ENCODE results near the gene FAM98B.

Gene FAM98B

DNA sequence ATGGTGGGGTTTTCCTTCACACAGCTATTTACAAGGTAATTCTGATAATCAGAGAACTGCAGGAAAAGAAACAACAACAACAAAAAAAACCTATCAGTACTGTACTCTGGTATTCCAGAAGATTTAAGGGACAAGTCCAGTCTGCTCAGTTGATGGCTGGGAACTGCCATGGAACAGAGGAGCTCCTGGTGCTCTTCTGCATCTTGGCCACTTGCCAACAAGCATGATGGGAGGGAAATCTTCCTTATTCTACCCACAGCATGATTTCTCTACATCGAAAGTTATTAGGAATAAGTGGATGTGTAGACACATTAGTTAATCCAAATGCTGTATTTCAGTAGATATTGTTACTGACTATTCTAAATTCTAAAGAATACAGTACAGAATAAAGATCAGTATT lies 59.0 kb downstream of the FAM98B start:
- H3K27me3 ChIP-seq (ENCODE audit: control insufficient read depth, insufficient read depth, low read length), result no peaks in the 10 kb centered on the region
- no peak overlapping the region for H3K9ac ChIP-seq (ENCODE audit: low read length)
- no peaks in the 10 kb centered on the region for H3K36me3 ChIP-seq (ENCODE audit: control insufficient read depth, low read depth, low read length)
- no peak overlapping the region for H3K27ac ChIP-seq (ENCODE audit: low read length)
- no peaks in the 10 kb centered on the region for H3K9me3 ChIP-seq (ENCODE audit: control insufficient read depth, low read depth, low read length)
- no peak overlapping the region for H3K4me3 ChIP-seq (ENCODE audit: low read length)
- peaks cover 29% of the 10 kb centered on the region for H3K4me1 ChIP-seq (ENCODE audit: control insufficient read depth, low read depth, low read length)

- H3K9me3 ChIP-seq (ENCODE audit: control insufficient read depth, low read depth, low read length), result no peaks in the 10 kb centered on the region
- no peaks in the 10 kb centered on the region for H3K27me3 ChIP-seq (ENCODE audit: control insufficient read depth, insufficient read depth, low read length)
- peaks cover 33% of the 10 kb centered on the region for H3K4me1 ChIP-seq (ENCODE audit: control insufficient read depth, low read depth, low read length)
- H3K4me3 ChIP-seq (ENCODE audit: low read length), result no peak overlapping the region
- no peak overlapping the region for H3K27ac ChIP-seq (ENCODE audit: low read length)
- H3K9ac ChIP-seq (ENCODE audit: low read length), result no peak overlapping the region
- no peaks in the 10 kb centered on the region for H3K36me3 ChIP-seq (ENCODE audit: control insufficient read depth, low read depth, low read length)
Measured at GRCh38 chr15:38514601-38515000, 60.7 kb downstream of the FAM98B start.

DNA sequence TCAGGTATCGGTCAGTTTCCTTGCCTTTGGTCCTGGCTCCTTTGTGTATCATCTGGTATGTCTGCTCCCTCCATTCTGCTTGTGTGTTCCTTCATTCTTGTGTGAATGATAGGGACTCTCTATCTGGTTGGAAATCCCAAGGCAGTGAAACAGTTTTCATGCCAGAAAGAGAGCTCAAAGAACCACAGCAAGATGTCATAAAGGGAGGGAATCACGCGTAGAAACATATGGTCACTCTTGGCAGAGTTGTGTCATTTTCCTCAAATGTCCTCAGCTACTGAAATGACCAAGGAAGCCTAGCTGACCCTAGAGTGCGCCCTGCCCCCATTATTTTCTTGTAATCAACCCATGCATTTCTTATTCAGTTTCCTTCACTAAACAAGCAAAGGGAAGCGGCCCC lies 62.7 kb downstream of the FAM98B start:
- Histone ChIP-seq H3K36me3 (ENCODE audit: control insufficient read depth, low read depth, low read length) (no peaks in the 10 kb centered on the region), H3K4me3 (ENCODE audit: low read length) (no peak overlapping the region), H3K27ac (ENCODE audit: low read length) (no peak overlapping the region), H3K9me3 (ENCODE audit: control insufficient read depth, low read depth, low read length) (no peaks in the 10 kb centered on the region), H3K9ac (ENCODE audit: low read length) (no peak overlapping the region), H3K4me1 (ENCODE audit: control insufficient read depth, low read depth, low read length) (peaks cover 33% of the 10 kb centered on the region), H3K27me3 (ENCODE audit: control insufficient read depth, insufficient read depth, low read length) (no peaks in the 10 kb centered on the region)

- Histone ChIP-seq H3K27me3 (ENCODE audit: control insufficient read depth, insufficient read depth, low read length) (no peaks in the 10 kb centered on the region), H3K9ac (ENCODE audit: low read length) (no peak overlapping the region), H3K9me3 (ENCODE audit: control insufficient read depth, low read depth, low read length) (no peaks in the 10 kb centered on the region), H3K36me3 (ENCODE audit: control insufficient read depth, low read depth, low read length) (no peaks in the 10 kb centered on the region), H3K4me3 (ENCODE audit: low read length) (no peak overlapping the region), H3K4me1 (ENCODE audit: control insufficient read depth, low read depth, low read length) (peaks cover 33% of the 10 kb centered on the region), H3K27ac (ENCODE audit: low read length) (no peak overlapping the region)
Measured at GRCh38 chr15:38517312-38517975, 63.5 kb downstream of the FAM98B start.

DNA sequence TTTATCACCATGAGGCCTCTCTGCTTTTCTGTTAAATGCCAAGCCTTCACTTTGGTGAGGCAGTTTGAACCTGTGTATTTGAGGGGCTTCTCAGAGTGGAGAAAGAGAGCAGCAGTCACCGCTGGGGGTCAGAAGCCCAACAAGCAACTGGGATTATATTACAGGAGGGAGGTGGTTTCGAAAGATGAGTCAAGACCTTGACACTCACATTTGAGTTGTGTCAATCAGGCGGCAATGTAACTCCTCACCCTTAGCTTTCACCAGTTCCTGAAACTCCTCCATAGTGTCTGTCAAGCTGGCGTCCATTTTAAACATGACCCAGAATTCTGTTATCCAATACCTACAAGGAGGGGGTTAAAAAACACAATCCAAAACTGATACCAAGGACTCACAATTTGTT lies 64.2 kb downstream of the FAM98B start:
- Histone ChIP-seq H3K9me3 (ENCODE audit: control insufficient read depth, low read depth, low read length) (no peaks in the 10 kb centered on the region), H3K27ac (ENCODE audit: low read length) (no peak overlapping the region), H3K4me3 (ENCODE audit: low read length) (no peak overlapping the region), H3K36me3 (ENCODE audit: control insufficient read depth, low read depth, low read length) (no peaks in the 10 kb centered on the region), H3K4me1 (ENCODE audit: control insufficient read depth, low read depth, low read length) (peaks cover 33% of the 10 kb centered on the region), H3K27me3 (ENCODE audit: control insufficient read depth, insufficient read depth, low read length) (no peaks in the 10 kb centered on the region), H3K9ac (ENCODE audit: low read length) (no peak overlapping the region)

GRCh38 chr15:38520035-38520434 lies 66.1 kb downstream of the FAM98B start:
- H3K9me3 ChIP-seq (ENCODE audit: control insufficient read depth, low read depth, low read length), result no peaks in the 10 kb centered on the region
- no peaks in the 10 kb centered on the region for H3K36me3 ChIP-seq (ENCODE audit: control insufficient read depth, low read depth, low read length)
- no peak overlapping the region for H3K9ac ChIP-seq (ENCODE audit: low read length)
- H3K4me3 ChIP-seq (ENCODE audit: low read length), result no peak overlapping the region
- no peak overlapping the region for H3K27ac ChIP-seq (ENCODE audit: low read length)
- no peaks in the 10 kb centered on the region for H3K27me3 ChIP-seq (ENCODE audit: control insufficient read depth, insufficient read depth, low read length)
- peaks cover 26% of the 10 kb centered on the region for H3K4me1 ChIP-seq (ENCODE audit: control insufficient read depth, low read depth, low read length)

DNA sequence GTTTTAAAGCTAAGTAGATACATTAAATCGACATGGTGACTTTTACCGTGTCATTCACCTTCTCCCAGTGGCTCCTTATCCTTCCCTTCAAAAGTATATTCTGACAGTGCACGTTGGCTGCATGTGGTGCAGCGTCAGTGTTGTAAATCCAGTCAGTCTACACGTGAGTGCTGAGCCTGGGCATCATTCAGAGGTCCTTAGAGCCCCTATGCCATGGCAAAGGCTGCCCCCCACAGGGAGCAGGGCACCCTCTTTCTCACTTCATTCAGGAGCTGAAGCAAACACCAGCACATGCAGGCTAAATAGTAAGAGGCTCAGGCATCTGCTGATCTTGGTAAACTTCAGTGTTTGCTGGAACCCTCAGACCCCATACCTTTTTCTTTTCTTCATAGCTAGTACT lies 67.4 kb downstream of the FAM98B start:
- H3K4me3 ChIP-seq (ENCODE audit: low read length), result no peak overlapping the region
- H3K36me3 ChIP-seq (ENCODE audit: control insufficient read depth, low read depth, low read length), result no peaks in the 10 kb centered on the region
- H3K27ac ChIP-seq (ENCODE audit: low read length), result no peak overlapping the region
- H3K4me1 ChIP-seq (ENCODE audit: control insufficient read depth, low read depth, low read length), result peaks cover 15% of the 10 kb centered on the region
- H3K9me3 ChIP-seq (ENCODE audit: control insufficient read depth, low read depth, low read length), result no peaks in the 10 kb centered on the region
- no peak overlapping the region for H3K9ac ChIP-seq (ENCODE audit: low read length)
- no peaks in the 10 kb centered on the region for H3K27me3 ChIP-seq (ENCODE audit: control insufficient read depth, insufficient read depth, low read length)

- Histone ChIP-seq H3K9me3 (ENCODE audit: control insufficient read depth, low read depth, low read length) (no peaks in the 10 kb centered on the region), H3K4me1 (ENCODE audit: control insufficient read depth, low read depth, low read length) (peaks cover 4% of the 10 kb centered on the region)
Measured at GRCh38 chr15:38522922-38523321, 69.0 kb downstream of the FAM98B start.

DNA sequence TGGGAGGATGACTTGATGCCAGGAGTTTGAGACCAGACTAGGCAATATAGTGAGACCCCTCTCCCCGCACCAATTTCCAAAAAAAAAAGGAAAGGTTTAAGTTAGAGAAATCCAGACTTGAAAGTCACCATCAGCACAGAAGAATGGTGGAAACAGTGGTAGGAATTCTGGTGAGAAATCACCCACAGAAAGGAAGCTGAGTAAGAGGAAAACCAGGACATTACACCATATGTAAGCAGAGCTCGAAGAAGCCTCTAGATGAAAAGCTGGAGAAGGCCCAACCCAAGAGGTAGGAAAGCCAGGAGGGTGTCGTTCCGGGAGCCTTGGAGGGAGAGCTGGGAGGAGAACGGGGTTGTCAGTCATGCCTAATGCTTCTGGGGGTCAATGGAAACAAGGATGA lies 70.2 kb downstream of the FAM98B start:
- H3K9me3 ChIP-seq (ENCODE audit: control insufficient read depth, low read depth, low read length), result no peaks in the 10 kb centered on the region
- H3K9ac ChIP-seq (ENCODE audit: low read length), result no peak overlapping the region
- no peak overlapping the region for H3K4me3 ChIP-seq (ENCODE audit: low read length)
- H3K27ac ChIP-seq (ENCODE audit: low read length), result no peak overlapping the region
- no peaks in the 10 kb centered on the region for H3K4me1 ChIP-seq (ENCODE audit: control insufficient read depth, low read depth, low read length)
- no peaks in the 10 kb centered on the region for H3K27me3 ChIP-seq (ENCODE audit: control insufficient read depth, insufficient read depth, low read length)
- no peaks in the 10 kb centered on the region for H3K36me3 ChIP-seq (ENCODE audit: control insufficient read depth, low read depth, low read length)

More at GRCh38 chr15:38522922-38523321, 69.0 kb downstream of the FAM98B start:
- H3K36me3 ChIP-seq (ENCODE audit: control insufficient read depth, low read depth, low read length), result no peaks in the 10 kb centered on the region
- H3K27me3 ChIP-seq (ENCODE audit: control insufficient read depth, insufficient read depth, low read length), result no peaks in the 10 kb centered on the region
- H3K9ac ChIP-seq (ENCODE audit: low read length), result no peak overlapping the region
- no peak overlapping the region for H3K4me3 ChIP-seq (ENCODE audit: low read length)
- H3K27ac ChIP-seq (ENCODE audit: low read length), result no peak overlapping the region

DNA sequence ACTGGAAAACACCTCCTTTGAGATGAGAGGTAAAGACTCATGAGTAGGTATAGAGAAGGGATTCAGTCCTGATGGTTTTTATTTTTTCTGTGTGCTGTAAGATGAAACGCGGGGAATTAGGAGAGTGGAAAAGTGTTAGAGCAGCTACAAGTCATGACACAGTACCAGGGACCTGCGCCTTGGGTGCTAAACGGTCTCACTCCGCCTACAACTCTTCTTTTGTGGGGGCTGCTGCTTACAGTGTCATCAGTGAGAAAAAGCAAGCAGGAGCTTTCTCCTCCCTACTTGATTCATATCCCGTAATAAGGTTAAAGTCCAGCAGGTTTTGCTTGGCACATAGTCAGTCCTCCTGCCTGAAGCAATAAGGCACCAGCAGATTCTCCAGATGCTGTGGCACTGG lies 71.6 kb downstream of the FAM98B start:
- Histone ChIP-seq H3K9ac (ENCODE audit: low read length) (no peak overlapping the region), H3K27me3 (ENCODE audit: control insufficient read depth, insufficient read depth, low read length) (no peaks in the 10 kb centered on the region), H3K36me3 (ENCODE audit: control insufficient read depth, low read depth, low read length) (no peaks in the 10 kb centered on the region), H3K9me3 (ENCODE audit: control insufficient read depth, low read depth, low read length) (no peaks in the 10 kb centered on the region), H3K27ac (ENCODE audit: low read length) (no peak overlapping the region), H3K4me3 (ENCODE audit: low read length) (no peak overlapping the region), H3K4me1 (ENCODE audit: control insufficient read depth, low read depth, low read length) (no peaks in the 10 kb centered on the region)

DNA sequence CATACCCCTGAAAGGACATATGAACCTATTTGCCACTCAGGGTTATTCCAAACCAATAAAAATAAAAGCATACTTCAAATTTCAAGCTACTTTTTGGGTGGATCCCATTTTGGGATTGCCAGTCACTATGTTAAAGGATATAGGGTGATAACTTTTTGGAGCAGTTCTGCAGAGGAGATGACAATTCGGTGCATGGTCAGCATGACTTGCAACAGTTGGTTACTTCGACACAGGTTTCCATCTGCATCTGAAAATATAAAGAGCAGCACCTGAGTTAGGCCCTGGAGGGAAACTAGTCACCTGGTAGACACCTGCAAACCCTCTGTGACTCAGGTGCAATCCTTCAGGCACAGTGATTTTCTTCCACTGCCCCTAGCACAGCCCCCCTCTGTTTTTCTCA lies 72.2 kb downstream of the FAM98B start:
- Histone ChIP-seq H3K27me3 (ENCODE audit: control insufficient read depth, insufficient read depth, low read length) (no peaks in the 10 kb centered on the region), H3K4me3 (ENCODE audit: low read length) (no peak overlapping the region), H3K9ac (ENCODE audit: low read length) (no peak overlapping the region), H3K4me1 (ENCODE audit: control insufficient read depth, low read depth, low read length) (no peaks in the 10 kb centered on the region), H3K9me3 (ENCODE audit: control insufficient read depth, low read depth, low read length) (no peaks in the 10 kb centered on the region), H3K27ac (ENCODE audit: low read length) (no peak overlapping the region), H3K36me3 (ENCODE audit: control insufficient read depth, low read depth, low read length) (no peaks in the 10 kb centered on the region)

GRCh38 chr15:38528294-38528693 lies 74.4 kb downstream of the FAM98B start:
- Histone ChIP-seq H3K27me3 (ENCODE audit: control insufficient read depth, insufficient read depth, low read length) (no peaks in the 10 kb centered on the region), H3K4me1 (ENCODE audit: control insufficient read depth, low read depth, low read length) (no peaks in the 10 kb centered on the region), H3K36me3 (ENCODE audit: control insufficient read depth, low read depth, low read length) (no peaks in the 10 kb centered on the region), H3K9me3 (ENCODE audit: control insufficient read depth, low read depth, low read length) (no peaks in the 10 kb centered on the region), H3K9ac (ENCODE audit: low read length) (no peak overlapping the region), H3K27ac (ENCODE audit: low read length) (no peak overlapping the region), H3K4me3 (ENCODE audit: low read length) (no peak overlapping the region)

Data from iPS-18a (cell line).